Kidney epithelial cell (primary cell): ENCODE data around the gene SRGN. TPM values are rescaled to one million over a fixed set of nuclear protein-coding genes. Genes with fewer than 3 reads are reported as not detected.

ENCODE experiments used
- total RNA-seq: library from RNA; depleted of rRNA; stranded (reverse); fragments of >200 nt; gene quantifications from 2 replicates; pipeline ENCODE4 v1.2.3, GENCODE V29; 2015

Gene SRGN
- total RNA-seq, 1 donor from 2014 or later: 1.5 TPM

Other genes with a start within 250 kb of the SRGN start
- 34.3 and 34.7 TPM in 2 replicates for gene DDX50, start 186.8 kb upstream of the SRGN start, total RNA-seq
- gene DDX21, start 131.9 kb upstream of the SRGN start, total RNA-seq: 104 and 112 TPM in 2 replicates
- 34.1 and 36.9 TPM in 2 replicates for gene KIFBP, start 99.3 kb upstream of the SRGN start, total RNA-seq
- gene VPS26A, start 36.1 kb downstream of the SRGN start, total RNA-seq: 45.0 and 48.7 TPM in 2 replicates
- gene SUPV3L1, start 92.1 kb downstream of the SRGN start, total RNA-seq: 36.1 and 41.2 TPM in 2 replicates
- gene HKDC1, start 132.2 kb downstream of the SRGN start, total RNA-seq: 125 and 126 TPM in 2 replicates
- 81.7 and 83.0 TPM in 2 replicates for gene HK1, start 190.4 kb downstream of the SRGN start, total RNA-seq